IPS-20b (cell line): ENCODE measurements around the gene CTR9.

Experiments
- H3K27ac ChIP-seq: one replicate; pipeline ENCODE4 v1.5.1; 2013; ENCODE audit warnings: low read length
- H3K27me3 ChIP-seq: 2 replicates; pipeline ENCODE4 v1.6.1; 2013; ENCODE audit warnings: mild to moderate bottlenecking, low read length, inconsistent platforms; ENCODE audit not compliant: insufficient read depth
- H3K36me3 ChIP-seq: 2 replicates; pipeline ENCODE4 v1.6.1; 2013; ENCODE audit warnings: low read depth, mild to moderate bottlenecking, inconsistent platforms, low read length, moderate library complexity; ENCODE audit not compliant: insufficient read depth
- H3K4me1 ChIP-seq: 2 replicates; pipeline ENCODE4 v1.6.1; 2013; ENCODE audit warnings: mild to moderate bottlenecking, control low read depth, inconsistent platforms, low read length, moderate library complexity; ENCODE audit not compliant: insufficient read depth
- H3K4me3 ChIP-seq: 2 replicates; pipeline ENCODE4 v1.5.1; 2013; ENCODE audit warnings: mild to moderate bottlenecking, low read length, inconsistent platforms
- H3K9ac ChIP-seq: 2 replicates; pipeline ENCODE4 v1.6.1; 2013; ENCODE audit warnings: low read depth, mild to moderate bottlenecking, inconsistent platforms, low read length, moderate library complexity
- H3K9me3 ChIP-seq: 2 replicates; pipeline ENCODE4 v1.6.1; 2013; ENCODE audit warnings: mild to moderate bottlenecking, low read depth, low read length, inconsistent platforms; ENCODE audit not compliant: insufficient read depth

Gene CTR9

DNA sequence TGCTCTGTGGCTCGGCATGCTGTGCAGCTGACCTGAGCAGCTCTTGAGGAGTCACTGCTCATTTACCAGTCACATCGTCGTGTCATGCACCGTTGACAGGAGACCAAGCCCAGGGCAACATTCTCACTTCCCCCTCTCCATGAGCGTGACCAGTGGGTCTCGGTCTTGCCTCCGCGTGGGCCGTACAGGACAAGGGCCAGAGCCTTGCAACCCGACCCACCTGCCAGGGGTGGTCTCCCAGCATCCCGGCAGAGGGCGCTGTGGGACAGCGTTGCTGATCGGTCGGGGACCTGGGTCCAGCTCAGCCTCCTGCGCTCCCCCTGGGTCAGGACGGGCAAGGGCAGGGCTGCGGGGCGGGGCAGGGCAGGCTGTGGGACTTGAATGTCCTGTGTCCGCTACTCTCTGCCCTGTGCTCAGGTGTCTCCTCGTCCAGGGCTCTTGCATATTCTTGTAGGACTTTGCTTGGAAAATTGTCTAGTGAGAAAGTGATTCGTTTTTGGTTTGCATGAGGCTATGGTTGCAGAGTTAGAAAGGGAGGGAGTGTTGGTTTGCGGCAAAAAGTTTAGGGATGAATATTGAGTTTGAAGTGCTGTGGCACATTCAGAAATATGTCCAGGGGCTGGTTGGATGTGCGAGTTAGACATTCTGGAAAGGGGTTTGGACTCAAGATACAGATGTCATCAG is 41.5 kb downstream of the CTR9 start:
- H3K9me3 ChIP-seq, result no peaks in the 10 kb centered on the region
- H3K4me1 ChIP-seq, result no peaks in the 10 kb centered on the region; the same call in 1 of the 2 replicates
- H3K4me3 ChIP-seq, result peak overlapping the region; percentile 34; the same call in 1 of the 2 replicates
- H3K36me3 ChIP-seq, result peaks cover 17% of the 10 kb centered on the region
- H3K27ac ChIP-seq, result no peak overlapping the region
- no peaks in the 10 kb centered on the region for H3K27me3 ChIP-seq
- no peak overlapping the region for H3K9ac ChIP-seq

DNA sequence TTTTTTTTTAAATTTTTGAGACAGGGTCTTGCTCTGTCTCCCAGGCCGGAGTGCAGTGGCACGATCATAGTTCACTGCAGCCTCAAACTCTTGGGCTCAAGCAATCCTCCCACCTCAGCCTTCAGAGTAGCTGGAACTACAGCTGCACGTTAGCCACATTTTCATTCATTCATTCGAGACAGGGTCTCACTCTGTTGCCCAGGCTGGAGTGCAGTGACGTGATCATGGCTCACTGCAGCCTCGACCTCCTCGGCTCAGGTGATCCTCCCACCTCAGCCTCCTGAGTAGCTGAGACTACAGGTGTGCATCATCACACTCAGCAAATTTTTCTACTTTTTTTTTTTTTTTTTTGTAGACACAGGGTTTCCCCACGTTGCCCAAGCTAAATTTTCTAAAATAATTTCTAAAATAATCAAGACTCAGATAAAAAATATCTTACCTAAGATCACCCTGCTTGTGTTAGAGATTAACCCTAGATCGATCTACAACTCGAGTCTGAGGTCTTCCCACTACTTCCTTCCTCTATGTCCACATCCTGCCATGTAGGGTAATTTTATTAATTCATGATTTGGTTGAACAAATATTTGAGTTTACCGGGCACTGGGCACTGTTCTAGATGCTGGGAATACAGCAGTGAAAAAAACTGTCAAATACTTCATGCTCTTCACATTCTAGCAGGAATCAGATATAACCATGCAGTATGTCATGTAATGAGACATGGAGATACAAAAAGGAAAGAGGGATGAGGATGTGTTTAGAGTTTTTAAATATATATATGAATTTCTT is 42.6 kb downstream of the CTR9 start:
- H3K9me3 ChIP-seq, result no peaks in the 10 kb centered on the region
- H3K36me3 ChIP-seq, result peaks cover 28% of the 10 kb centered on the region
- H3K27ac ChIP-seq, result no peak overlapping the region
- no peak overlapping the region for H3K4me3 ChIP-seq
- no peak overlapping the region for H3K9ac ChIP-seq
- no peaks in the 10 kb centered on the region for H3K27me3 ChIP-seq
- H3K4me1 ChIP-seq, result no peaks in the 10 kb centered on the region; the same call in 1 of the 2 replicates

DNA sequence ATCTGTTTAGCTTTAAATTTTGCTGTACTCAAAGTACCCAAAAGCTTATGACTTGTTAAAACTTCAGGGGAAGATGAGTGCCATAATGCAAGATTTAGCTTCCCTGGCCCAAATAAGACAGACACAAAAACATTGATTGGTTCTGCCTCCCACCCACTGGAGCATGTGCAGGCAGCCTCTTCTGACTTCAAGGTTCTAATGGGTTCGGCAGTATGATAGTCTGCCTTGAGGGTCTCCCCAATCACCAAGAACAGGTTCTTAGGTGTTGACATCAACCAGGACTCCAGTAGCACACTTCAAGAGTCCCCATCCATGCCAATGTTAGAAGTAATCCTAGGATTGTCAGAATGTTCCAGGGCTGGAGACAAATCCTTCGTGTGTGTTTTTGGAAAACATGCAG is 45.1 kb downstream of the CTR9 start:
- Histone ChIP-seq H3K27me3 (no peaks in the 10 kb centered on the region), H3K9ac (no peak overlapping the region), H3K36me3 (peaks cover 53% of the 10 kb centered on the region), H3K4me3 (no peak overlapping the region), H3K9me3 (no peaks in the 10 kb centered on the region), H3K27ac (no peak overlapping the region), H3K4me1 (no peaks in the 10 kb centered on the region)

DNA sequence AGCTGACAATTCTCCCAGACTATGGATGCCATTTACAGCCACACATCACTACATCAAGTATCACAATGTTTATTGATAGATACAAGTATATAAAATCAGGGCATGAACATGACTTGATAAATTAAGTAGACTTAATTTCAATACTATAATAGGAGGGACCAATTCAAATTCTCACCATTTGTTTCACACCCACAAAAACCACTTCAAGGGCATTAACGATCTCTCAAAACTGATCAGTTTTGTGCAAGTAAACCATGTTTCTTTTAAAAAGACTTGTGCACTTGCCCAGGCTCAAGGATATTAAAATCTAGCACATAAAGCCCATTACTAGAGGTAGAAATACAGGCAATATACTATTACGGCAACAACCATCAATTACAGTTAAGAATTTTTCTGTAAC is 46.0 kb downstream of the CTR9 start:
- Histone ChIP-seq H3K4me3 (no peak overlapping the region), H3K27ac (no peak overlapping the region), H3K4me1 (no peaks in the 10 kb centered on the region), H3K9ac (no peak overlapping the region), H3K9me3 (no peaks in the 10 kb centered on the region), H3K27me3 (no peaks in the 10 kb centered on the region), H3K36me3 (peaks cover 61% of the 10 kb centered on the region)

DNA sequence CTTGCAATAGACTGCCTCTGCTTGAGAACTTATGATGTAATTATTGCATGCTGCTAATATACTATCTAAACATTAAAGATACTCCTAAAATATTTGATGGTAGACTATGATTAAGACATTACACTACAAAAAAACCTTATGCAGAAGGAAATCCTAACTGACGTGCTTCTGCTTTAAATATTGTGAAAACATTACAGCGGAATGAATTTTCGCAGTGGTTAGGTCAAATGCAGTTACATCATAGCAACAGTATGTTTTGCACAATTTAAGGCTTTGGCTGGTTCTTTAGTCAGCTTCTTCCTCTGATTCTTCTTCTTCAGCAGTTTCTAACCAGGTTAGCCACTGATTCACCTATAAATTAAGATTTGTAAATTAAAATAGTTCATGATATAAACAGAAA is 46.5 kb downstream of the CTR9 start:
- Histone ChIP-seq H3K27me3 (no peaks in the 10 kb centered on the region), H3K9me3 (no peaks in the 10 kb centered on the region), H3K4me3 (no peak overlapping the region), H3K27ac (no peak overlapping the region), H3K36me3 (peaks cover 67% of the 10 kb centered on the region), H3K9ac (no peak overlapping the region), H3K4me1 (no peaks in the 10 kb centered on the region)

DNA sequence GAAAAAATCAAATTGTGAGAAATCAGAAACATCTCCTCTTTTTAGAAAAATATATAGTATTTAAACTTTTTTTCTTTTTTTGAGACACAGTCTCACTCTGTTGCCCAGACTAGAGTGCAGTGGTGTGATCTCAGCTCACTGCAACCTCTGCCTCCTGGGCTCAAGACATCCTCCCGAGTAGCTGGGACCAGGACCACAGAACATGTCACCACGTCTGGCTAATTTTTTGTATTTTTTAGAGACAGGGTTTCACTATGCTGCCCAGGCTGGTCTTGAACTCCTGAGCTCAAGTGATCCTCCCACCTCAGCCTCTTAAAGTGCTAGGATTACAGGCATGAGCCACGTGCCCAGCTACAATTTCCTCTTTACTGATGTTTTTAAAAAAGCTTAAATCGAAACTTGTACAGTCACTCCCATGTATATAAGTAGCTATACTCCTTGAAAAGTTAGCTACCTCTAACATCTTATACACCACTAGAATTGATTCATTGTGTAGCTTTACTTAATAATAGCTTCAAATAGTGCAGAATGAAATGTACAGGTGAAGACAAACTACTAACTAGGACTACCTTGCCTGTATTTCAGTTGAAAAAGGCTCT is 47.4 kb downstream of the CTR9 start:
- peaks cover 76% of the 10 kb centered on the region for H3K36me3 ChIP-seq
- no peaks in the 10 kb centered on the region for H3K9me3 ChIP-seq
- no peak overlapping the region for H3K9ac ChIP-seq
- H3K4me3 ChIP-seq, result no peak overlapping the region
- H3K27ac ChIP-seq, result no peak overlapping the region
- H3K4me1 ChIP-seq, result no peaks in the 10 kb centered on the region
- H3K27me3 ChIP-seq, result no peaks in the 10 kb centered on the region

DNA sequence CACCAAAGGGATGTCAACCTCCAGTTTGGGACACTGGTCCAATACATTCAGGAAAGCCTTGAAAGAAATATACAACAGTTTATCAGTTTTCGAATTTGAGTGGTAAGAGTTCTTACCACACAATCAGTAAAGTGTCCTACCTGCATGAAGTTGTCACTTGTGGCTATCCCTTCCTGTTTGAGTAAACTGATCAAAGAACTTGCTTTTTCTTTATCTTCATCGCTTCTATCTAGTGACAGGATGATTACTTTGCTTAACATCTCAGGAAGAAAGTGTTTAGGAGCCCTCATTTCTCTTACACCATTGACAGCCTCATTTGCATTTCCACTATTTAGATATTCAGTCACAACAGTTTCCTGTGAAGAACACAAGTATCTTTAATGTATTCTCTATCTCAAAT is 49.2 kb downstream of the CTR9 start:
- Histone ChIP-seq H3K27ac (no peak overlapping the region), H3K36me3 (peaks cover 94% of the 10 kb centered on the region), H3K9me3 (no peaks in the 10 kb centered on the region), H3K9ac (no peak overlapping the region), H3K4me3 (no peak overlapping the region), H3K4me1 (no peaks in the 10 kb centered on the region), H3K27me3 (no peaks in the 10 kb centered on the region)

DNA sequence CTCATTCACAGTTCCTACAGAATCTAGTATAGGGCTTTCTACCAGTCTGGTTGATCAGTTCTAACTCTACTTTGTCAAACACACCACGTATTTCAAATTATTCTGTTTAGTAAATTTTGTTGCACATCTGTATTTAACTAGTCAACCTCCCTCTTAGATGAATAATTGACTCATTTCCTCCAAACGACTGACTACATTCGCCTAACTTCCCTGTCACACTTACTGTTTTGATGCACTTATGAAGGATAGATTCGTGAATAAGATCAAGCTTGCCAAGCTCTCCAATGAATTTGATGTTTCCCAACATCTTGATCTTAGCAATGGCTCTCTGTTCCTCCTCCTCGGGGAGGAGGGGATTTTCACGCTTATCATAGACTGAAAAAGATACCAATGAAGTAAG is 52.6 kb downstream of the CTR9 start:
- Histone ChIP-seq H3K36me3 (peaks cover 95% of the 10 kb centered on the region), H3K4me1 (peaks cover 6% of the 10 kb centered on the region; the same call in 1 of the 2 replicates), H3K27me3 (no peaks in the 10 kb centered on the region), H3K9me3 (no peaks in the 10 kb centered on the region), H3K27ac (no peak overlapping the region), H3K4me3 (no peak overlapping the region), H3K9ac (no peak overlapping the region)

DNA sequence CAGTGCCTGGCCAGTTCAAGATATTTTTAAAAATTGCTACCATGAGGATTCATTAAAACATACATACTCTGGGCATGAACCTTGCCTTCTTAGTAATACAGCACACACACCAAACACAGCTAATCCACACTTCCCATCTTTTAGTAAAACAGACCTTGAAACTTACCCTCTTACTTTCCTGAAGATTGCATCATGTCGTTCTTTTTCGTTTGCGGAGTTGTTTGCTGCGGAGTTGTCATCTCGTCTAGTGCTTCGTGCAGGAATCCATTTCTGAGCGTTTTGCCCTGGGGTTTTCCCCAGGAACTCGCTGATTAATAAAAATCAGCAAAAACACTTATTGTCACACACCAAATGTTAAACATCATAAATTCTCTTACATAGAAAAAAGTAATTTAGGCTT is 54.7 kb downstream of the CTR9 start:
- H3K9me3 ChIP-seq, result no peaks in the 10 kb centered on the region
- H3K27ac ChIP-seq, result no peak overlapping the region
- H3K9ac ChIP-seq, result no peak overlapping the region
- no peaks in the 10 kb centered on the region for H3K27me3 ChIP-seq
- H3K4me3 ChIP-seq, result peak overlapping the region; percentile 95; the same call in 1 of the 2 replicates
- peaks cover 6% of the 10 kb centered on the region; the same call in 1 of the 2 replicates for H3K4me1 ChIP-seq
- peaks cover 74% of the 10 kb centered on the region for H3K36me3 ChIP-seq

DNA sequence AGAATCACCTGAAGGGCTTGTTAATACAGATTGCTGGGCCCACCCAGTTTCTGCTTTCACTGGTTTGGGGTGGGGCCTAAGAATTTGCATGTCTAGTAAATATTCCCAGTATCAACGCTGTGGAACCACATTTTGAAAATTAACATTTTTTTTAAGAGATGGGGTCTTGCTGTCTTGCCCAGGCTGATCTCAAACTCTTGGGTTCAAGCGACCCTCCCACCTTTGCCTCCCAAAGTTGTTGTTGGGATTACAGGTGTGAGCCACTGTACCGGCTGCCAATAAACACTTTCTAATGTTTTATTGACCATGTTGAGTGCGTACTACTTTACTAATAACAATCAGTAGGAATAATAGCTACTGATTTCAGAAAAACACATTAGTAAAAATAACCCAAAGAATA is 55.2 kb downstream of the CTR9 start:
- Histone ChIP-seq H3K4me1 (peaks cover 6% of the 10 kb centered on the region; the same call in 1 of the 2 replicates), H3K9ac (0 out of 2 replicates have a peak overlapping the region, but pooled peaks have one; percentile 99), H3K4me3 (peak overlapping the region; percentile 95), H3K36me3 (peaks cover 70% of the 10 kb centered on the region), H3K27me3 (no peaks in the 10 kb centered on the region), H3K9me3 (no peaks in the 10 kb centered on the region), H3K27ac (no peak overlapping the region)

DNA sequence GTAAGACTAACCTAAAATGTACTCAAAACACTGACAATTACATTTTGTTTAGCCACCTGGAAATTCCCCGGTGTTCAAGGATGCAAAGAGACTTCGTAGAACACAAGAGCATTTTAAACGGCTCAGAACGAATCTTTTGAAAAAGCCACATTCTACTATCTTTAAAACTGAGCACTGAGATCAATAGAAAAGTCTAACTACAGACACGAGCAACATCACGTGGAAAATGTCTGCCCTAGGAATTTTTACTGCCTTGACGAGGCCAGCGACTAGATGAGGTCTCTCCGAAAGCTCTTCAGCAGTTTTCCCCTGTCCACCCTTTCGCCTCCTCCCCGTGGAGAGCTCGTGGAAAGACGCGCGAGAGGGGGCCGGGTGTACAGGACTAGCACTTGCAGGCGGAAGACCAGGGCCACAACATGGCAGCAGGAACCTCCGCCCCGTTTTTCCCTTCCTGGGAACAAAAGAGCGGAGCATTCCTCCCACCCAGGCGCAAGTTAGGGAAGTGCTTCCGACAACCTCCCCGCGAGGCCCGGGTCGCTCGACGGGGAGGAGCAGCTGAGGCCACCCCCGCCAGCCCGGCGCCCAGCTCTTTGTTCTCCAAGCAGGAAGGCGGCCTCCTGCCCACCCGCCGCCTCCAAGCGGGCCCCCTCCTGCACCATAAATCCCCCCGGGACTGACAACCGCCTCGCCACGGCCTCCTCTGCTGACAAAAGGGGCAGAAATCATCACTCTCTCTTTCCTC is 56.6 kb downstream of the CTR9 start:
- Histone ChIP-seq H3K36me3 (peaks cover 55% of the 10 kb centered on the region), H3K4me1 (peaks cover 6% of the 10 kb centered on the region; the same call in 1 of the 2 replicates), H3K27ac (peak overlapping the region; percentile 98), H3K9ac (peak overlapping the region; percentile 99), H3K9me3 (no peaks in the 10 kb centered on the region), H3K4me3 (peak overlapping the region; percentile 95), H3K27me3 (no peaks in the 10 kb centered on the region)
